ENCODE results near the gene WAPL. TPM values are rescaled to one million over a fixed set of nuclear protein-coding genes. Genes with fewer than 3 reads are reported as not detected.

The WAPL gene
- total and polyA plus RNA-seq, 2 of the 13 experiments (the other 11 are each of a cell fraction or from before 2014, with no cell fraction given) = 13.2 to 43.5 TPM

GRCh38 chr10:86399879-86400704 is 121.5 kb downstream of the WAPL start (continued):
- TF ChIP-seq TBX3 (IDR thresholded peaks at IDR 0.05; ENCODE audit: borderline replicate concordance) = no peak
- TF ChIP-seq, protein P1, sequence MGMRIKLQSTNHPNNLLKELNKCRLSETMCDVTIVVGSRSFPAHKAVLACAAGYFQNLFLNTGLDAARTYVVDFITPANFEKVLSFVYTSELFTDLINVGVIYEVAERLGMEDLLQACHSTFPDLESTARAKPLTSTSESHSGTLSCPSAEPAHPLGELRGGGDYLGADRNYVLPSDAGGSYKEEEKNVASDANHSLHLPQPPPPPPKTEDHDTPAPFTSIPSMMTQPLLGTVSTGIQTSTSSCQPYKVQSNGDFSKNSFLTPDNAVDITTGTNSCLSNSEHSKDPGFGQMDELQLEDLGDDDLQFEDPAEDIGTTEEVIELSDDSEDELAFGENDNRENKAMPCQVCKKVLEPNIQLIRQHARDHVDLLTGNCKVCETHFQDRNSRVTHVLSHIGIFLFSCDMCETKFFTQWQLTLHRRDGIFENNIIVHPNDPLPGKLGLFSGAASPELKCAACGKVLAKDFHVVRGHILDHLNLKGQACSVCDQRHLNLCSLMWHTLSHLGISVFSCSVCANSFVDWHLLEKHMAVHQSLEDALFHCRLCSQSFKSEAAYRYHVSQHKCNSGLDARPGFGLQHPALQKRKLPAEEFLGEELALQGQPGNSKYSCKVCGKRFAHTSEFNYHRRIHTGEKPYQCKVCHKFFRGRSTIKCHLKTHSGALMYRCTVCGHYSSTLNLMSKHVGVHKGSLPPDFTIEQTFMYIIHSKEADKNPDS (CRISPR knock-in tag; IDR thresholded peaks at IDR 0.05) = peak; percentile 88
- TF ChIP-seq, protein P2, sequence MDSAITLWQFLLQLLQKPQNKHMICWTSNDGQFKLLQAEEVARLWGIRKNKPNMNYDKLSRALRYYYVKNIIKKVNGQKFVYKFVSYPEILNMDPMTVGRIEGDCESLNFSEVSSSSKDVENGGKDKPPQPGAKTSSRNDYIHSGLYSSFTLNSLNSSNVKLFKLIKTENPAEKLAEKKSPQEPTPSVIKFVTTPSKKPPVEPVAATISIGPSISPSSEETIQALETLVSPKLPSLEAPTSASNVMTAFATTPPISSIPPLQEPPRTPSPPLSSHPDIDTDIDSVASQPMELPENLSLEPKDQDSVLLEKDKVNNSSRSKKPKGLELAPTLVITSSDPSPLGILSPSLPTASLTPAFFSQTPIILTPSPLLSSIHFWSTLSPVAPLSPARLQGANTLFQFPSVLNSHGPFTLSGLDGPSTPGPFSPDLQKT (CRISPR knock-in tag; IDR thresholded peaks at IDR 0.05; ENCODE audit: borderline replicate concordance) = no peak
- TF ChIP-seq, protein P3, sequence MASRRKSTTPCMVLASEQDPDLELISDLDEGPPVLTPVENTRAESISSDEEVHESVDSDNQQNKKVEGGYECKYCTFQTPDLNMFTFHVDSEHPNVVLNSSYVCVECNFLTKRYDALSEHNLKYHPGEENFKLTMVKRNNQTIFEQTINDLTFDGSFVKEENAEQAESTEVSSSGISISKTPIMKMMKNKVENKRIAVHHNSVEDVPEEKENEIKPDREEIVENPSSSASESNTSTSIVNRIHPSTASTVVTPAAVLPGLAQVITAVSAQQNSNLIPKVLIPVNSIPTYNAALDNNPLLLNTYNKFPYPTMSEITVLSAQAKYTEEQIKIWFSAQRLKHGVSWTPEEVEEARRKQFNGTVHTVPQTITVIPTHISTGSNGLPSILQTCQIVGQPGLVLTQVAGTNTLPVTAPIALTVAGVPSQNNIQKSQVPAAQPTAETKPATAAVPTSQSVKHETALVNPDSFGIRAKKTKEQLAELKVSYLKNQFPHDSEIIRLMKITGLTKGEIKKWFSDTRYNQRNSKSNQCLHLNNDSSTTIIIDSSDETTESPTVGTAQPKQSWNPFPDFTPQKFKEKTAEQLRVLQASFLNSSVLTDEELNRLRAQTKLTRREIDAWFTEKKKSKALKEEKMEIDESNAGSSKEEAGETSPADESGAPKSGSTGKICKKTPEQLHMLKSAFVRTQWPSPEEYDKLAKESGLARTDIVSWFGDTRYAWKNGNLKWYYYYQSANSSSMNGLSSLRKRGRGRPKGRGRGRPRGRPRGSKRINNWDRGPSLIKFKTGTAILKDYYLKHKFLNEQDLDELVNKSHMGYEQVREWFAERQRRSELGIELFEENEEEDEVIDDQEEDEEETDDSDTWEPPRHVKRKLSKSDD (CRISPR knock-in tag; IDR thresholded peaks at IDR 0.05; ENCODE audit: low read depth) = peak; percentile 83; the same call in 1 of the 2 replicates
- TF ChIP-seq ARID5B (CRISPR knock-in tag; IDR thresholded peaks at IDR 0.05) = peak; percentile 72
- TF ChIP-seq, protein P4, sequence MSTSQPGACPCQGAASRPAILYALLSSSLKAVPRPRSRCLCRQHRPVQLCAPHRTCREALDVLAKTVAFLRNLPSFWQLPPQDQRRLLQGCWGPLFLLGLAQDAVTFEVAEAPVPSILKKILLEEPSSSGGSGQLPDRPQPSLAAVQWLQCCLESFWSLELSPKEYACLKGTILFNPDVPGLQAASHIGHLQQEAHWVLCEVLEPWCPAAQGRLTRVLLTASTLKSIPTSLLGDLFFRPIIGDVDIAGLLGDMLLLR (CRISPR knock-in tag; IDR thresholded peaks at IDR 0.05) = peak; percentile 88
- TF ChIP-seq ZNF282 (IDR thresholded peaks at IDR 0.05; ENCODE audit: partially characterized antibody) = no peak
- peak; percentile 56; the same call in 1 of the 2 replicates for TF ChIP-seq GLI4 (CRISPR knock-in tag; IDR thresholded peaks at IDR 0.05; ENCODE audit: borderline replicate concordance)
- TF ChIP-seq PRDM10 (CRISPR knock-in tag; IDR thresholded peaks at IDR 0.05; ENCODE audit: low read depth) = no peak; the same call in 1 of the 2 replicates
- TF ChIP-seq SMAD9 (CRISPR knock-in tag; IDR thresholded peaks at IDR 0.05) = peak; percentile 52; the same call in 1 of the 2 replicates
